Epithelial cell of esophagus (primary cell): ENCODE results near the gene SNCAIP.

Experiments used
- DNase-seq: peaks from one replicate; pipeline ENCODE4 v3.0.0; 2010; ENCODE audit warnings: low read depth
- H3K4me3 ChIP-seq: 2 replicates; pipeline ENCODE4 v1.5.1; 2011; ENCODE audit warnings: mild to moderate bottlenecking, low read length, control low read depth
- TF ChIP-seq, protein P1 (sequence below): IDR thresholded peaks from 2 replicates; pipeline ENCODE4 v1.5.1; 2011; ENCODE audit warnings: low read depth, mild to moderate bottlenecking, low read length, control low read depth, inconsistent platforms; ENCODE audit not compliant: insufficient read depth; ENCODE audit errors: missing control alignments

The SNCAIP gene

DNA sequence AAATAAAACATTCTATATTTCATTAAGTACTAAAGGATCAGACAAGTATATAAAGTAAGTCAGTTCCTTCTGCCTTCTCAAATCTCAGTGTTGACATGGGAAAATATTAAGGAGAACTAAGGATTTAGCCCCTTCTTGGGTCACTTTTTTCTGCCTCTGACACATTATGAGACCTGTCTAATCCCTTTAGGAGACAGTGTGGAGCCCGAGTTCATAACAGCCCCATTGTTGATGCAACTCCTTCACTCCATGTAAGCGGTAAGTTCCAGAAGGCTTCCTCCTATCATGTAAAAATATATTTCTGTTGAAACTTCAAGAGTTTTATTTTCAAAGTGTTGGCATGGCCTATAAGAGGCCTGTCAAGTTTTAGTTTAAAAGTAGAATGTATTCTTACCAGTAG, 152.2 kb downstream of the SNCAIP start:
- H3K4me3 ChIP-seq: no peak overlapping the region
- TF ChIP-seq, protein P1, sequence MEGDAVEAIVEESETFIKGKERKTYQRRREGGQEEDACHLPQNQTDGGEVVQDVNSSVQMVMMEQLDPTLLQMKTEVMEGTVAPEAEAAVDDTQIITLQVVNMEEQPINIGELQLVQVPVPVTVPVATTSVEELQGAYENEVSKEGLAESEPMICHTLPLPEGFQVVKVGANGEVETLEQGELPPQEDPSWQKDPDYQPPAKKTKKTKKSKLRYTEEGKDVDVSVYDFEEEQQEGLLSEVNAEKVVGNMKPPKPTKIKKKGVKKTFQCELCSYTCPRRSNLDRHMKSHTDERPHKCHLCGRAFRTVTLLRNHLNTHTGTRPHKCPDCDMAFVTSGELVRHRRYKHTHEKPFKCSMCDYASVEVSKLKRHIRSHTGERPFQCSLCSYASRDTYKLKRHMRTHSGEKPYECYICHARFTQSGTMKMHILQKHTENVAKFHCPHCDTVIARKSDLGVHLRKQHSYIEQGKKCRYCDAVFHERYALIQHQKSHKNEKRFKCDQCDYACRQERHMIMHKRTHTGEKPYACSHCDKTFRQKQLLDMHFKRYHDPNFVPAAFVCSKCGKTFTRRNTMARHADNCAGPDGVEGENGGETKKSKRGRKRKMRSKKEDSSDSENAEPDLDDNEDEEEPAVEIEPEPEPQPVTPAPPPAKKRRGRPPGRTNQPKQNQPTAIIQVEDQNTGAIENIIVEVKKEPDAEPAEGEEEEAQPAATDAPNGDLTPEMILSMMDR: no peak
- DNase-seq: no peak

DNA sequence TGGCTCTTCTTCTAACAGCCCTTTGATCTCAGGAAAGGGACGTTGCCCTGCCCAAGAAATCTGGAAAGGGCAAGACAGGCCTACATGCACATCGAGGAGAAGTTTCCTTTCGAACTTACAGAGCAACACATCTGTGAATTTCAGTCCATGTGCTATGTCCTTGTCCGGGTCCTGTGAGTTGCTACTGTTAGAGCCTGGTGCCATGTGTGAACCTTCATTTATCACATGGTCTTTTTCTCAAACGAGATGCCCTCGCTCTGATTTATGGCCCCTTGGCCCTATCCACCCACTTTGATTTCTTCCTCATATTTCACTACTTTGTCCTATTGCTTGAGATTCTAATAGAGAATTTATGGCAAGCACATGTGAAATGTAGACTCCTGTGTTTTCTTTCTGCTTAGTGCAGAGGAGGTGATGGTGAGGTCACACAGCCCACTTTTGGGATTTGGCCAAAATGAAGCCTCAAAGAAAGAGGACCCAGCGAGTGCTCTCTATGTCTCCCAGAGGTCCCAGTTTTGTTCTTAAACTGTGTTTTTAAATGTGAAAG, 153.1 kb downstream of the SNCAIP start:
- TF ChIP-seq, protein P1: no peak
- no peak overlapping the region for H3K4me3 ChIP-seq
- no peak for DNase-seq

DNA sequence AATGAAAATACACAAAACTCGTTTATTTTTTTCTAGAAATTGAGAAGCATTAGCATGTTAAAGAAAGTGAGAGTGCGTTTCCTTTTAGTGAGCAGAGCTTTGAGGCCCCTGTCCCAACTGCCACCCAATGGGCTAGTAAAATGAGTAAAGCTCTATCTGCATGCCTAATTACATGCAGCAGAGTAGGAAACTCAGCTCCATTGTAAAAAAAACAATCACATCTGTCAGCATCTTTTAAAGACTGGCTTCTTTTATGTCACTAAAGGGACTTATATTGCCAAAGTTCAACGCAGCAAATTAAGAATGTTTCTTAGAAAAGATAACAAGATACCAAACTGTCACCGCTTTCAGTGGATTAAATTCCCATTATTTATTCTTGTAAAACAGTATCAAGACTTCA, 154.0 kb downstream of the SNCAIP start:
- DNase-seq: no peak
- TF ChIP-seq, protein P1: no peak
- no peak overlapping the region for H3K4me3 ChIP-seq

DNA sequence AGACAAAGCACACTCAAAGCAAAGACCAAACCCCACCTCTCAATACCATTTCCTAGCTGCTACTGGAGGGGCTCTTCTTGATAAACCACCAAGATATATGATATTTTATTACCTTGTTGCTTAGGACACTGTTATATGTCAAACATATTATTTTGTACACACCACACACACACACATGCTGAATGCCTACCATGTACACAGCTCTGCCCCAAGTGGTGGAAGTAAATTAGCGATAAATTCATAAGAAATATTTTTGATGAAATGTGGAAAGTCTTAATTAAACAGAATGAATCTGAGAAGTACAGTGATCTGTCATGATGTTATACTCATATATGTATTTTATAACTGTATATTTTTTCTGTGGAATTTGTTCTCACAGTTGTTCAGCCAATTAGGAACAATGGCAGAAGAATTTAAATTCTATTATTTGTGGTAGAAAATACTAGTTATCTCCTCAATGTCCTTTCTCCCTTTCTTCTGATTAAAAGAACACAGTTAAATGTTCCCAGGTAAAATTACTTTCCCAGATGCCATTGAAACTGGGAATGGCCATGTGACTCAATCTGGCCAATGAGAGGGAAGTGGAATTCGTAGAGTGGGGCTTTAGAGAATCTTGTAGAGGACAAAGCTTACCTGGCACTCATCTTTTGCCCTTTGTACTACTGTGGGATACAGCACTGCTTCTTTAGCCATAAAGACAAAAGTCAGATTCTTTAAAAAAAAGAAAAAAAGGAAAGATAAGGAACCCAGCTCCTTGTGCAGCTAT, 156.5 kb downstream of the SNCAIP start:
- TF ChIP-seq, protein P1: no peak
- no peak overlapping the region for H3K4me3 ChIP-seq
- no peak for DNase-seq

DNA sequence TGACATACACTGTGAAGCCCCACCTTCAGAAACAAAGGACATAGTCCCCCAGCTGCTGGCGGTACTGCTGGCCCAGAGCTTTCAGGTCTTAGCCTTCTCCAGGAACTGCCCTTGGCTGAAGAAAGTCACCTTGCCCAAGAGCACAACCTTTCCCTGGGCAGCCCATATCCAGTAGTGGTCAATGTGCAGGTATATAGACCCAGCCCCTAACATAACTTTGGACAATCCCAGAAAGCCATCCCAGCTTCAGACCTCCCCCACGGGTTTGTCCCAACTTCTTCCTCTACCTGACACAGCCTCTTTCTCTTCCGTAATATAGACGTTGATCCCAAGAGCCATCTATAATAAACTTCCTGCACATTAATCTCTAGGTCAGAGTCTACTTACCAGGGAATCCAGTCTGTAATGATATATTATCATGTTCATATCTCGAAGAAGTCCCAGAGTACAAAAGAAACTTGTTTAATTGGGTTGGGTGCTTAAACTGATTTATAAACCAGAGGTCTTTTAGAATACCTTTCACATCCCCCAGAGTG, 157.4 kb downstream of the SNCAIP start:
- TF ChIP-seq, protein P1: no peak
- DNase-seq: no peak
- H3K4me3 ChIP-seq: no peak overlapping the region

DNA sequence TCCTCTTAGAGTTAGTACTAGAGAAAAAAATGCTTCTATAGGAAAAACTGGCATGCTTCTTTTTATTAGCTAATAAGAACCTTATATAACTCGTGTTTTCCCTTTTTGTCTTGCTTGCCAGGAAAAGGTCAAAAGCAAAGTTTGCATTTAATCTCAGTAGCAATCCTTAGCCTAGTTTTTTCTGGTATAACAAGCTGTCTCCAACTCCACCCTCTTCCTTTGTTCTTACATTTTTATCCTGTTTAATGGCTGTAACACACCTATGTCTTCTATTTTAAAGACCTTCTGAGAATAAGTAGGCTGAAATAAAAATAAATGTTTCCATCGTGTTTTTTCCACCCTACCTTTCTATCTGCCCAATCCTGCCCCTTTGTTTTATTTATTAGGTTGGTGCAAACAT, 158.3 kb downstream of the SNCAIP start:
- TF ChIP-seq, protein P1: no peak
- DNase-seq: no peak
- H3K4me3 ChIP-seq: no peak overlapping the region
